NCI-H146 treated with DMSO at 0.1 percent for 48 hours (cell line): ENCODE data around the gene CCND2.

Experiments
- DNase-seq: peaks from one replicate; lab custom pipeline; 2025; ENCODE audit not compliant: unreplicated experiment; lab: John Stamatoyannopoulos, UW

Gene CCND2

DNA sequence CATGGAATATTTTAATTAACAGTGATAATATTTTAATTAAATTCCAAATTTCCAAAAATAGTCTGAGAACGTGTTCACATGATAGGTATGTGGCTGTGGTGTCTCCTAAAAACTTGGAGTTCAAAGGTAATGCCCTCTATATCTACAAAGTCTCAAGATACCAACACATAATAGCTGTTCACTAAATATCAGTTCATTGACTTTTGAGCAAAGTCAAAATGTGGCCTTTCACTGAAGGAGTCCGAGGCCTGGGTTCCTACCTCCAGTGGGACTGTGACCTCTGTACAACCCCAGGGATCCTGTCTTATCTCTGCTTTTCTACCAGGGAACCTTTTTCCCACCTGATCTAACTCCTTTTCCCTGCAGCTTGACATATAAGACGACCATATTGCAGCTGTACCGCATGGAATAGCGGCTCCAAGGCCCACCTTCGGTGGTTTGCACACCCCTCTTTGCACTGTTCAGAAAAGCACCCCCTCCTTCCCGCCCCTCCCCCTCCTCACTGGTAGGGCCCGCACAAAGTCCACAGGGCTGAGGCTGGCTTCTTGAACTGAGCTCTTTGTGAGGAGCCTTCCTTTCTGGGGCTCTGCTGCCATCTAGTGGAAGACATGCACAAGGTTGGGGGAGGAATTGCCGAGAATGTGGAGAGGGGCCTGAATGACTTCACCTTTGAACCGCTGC, 3.1 kb downstream of the CCND2 start:
- DNase-seq: peak; percentile 51

DNA sequence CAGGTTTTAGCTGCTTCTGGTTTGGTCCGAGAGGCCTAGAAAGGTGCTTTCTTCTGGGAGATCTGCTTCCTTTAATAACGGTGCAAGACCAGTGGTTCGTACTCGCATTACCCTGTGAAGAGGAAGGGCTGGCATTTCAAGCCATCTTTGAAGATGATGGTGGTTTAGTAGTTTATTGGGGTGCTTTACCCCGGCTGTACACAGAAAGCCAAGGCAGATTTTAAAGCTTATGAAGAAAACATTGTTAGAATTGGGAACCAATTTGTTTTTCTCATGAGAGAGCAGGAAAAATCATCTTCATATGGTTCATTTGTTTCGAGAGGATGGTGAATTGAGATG, 3.6 kb downstream of the CCND2 start:
- no peak for DNase-seq

DNA sequence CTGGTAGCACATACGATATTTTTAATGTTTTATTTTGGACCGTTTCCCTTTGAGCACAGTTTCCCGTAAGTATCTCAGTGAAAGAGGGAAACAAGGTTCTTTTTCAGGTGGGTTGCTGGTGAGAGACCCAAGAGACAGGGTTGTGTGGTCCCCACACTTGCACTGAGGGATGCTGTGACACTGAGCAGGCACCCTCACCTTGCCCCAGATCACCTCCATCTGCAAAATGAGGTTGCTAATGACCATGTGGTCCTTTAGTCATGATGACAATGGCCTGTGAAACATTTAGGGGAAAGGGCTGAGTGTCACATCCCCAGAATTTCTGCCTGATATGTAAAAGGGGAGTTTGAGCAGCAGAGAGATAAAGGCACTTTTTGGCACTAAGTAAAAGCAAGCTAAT, 4.3 kb downstream of the CCND2 start:
- no peak for DNase-seq

DNA sequence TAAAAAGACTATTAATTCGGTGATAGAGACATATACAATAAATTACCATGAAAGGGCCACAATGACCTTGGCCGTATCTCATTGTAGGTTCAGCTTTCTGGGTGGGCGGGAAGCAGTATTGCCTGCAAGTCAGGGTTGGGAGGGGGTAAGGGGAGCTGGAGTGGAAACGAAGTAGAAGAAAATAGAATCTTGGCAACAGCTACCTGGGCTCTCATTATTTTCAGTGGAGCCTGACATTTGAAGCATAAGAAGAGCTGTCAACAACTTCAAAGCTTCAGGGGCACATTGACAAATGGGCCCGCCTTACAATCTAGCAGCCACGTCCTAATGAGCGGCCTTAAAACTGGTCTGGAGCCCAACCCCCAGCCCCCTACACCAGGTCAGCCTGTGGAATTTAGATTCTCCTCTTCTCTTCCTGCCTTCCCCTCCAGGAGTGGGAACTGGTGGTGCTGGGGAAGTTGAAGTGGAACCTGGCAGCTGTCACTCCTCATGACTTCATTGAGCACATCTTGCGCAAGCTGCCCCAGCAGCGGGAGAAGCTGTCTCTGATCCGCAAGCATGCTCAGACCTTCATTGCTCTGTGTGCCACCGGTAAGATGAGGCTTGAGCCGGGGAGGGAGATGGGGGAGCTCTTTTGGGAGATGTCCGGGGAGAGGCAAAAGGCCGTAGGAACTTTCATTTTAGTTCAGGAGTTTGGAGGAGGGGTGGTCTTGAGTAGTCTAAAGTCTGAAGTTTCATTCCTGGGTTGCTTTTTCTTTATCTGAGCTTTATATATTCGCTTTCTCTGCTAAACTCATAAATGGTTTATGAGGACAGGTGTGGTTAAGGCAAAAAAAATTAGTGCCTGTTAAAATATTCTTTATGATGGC, 5.0 kb downstream of the CCND2 start:
- DNase-seq: no peak

DNA sequence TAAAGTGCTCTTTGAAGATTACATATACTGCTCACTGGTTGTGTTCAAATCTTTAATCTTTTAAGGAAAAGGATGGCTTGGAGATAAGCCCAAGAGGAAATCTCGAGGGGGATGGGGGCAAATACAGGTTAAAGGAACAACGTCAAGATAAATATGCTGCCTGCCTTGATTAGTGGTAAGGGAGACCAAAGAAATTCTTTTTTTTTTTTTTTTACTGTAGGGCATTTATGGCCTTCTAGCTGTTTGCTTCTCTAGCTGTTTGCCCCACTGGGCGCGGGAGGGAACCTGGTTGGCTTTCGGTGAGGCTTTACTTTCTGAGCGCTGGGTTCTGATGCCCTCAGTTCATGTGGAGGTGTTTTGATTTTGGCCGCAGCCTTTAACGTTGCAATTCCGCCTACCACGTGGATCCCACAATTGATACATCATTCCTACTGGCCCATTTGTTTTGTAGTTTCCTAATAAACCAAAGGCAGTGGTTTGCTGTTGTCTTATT, 5.7 kb downstream of the CCND2 start:
- DNase-seq: no peak

DNA sequence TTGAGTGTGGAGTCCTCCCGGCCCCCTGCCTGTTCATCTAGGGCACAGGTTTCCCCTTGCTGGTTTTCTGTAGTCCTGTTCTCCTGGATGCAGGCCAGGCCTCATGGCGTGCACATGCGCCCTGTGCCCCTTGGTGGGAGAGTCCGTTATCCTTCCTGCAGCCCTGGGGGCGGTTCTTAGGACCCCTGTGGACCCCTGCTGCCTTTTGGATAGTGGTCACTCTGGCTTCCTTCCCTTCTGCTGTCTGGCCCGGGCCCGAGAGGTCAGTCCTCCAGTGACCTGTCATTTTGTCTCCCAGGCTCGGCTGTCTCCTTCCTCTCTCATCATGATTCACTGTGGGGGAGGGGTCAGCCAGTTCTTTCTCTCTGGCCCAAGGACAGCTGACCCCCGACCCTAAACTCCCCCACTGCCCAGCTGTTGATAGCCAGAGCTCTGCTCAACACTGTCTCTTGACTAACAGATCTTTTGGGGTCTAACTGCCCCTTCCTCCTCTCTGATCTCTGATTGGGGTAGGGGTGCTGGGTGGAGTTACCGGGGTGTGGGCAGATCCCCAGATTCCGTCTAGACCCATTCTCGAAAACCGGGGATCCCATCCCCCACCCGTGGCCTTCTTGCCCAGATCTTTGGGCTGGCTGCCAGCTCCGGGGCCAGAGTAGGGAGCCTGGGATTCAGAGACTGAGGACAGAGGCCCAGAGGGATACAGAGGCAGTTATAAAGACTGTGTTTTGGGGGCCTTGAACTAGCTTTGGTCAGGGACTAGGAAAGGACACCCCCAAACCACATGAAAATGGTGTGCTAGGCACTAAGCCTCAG, 7.0 kb downstream of the CCND2 start:
- no peak for DNase-seq

DNA sequence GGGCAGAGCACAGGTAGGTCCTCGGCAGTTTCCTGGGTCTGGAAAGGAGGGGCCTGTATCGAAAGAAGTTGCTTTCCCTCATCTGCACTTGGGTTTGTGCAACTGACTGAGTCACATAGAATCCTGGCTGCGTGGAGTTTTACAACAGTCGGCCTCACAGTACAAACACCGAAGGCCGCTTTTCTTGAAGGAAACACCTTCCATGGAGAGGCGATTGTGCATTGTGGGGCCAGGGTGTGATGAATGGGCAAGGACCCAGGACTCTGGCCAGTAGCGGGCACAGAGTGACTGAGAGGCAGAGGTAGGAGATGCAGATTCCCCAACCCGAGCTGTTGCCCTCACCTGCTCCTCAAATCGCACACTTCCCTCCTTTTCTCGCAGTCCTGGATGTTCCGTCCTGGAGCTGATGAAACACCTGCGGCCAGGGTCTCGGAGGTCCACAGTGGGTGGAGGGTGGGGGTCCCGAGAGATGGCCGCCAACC, 7.7 kb downstream of the CCND2 start:
- DNase-seq: no peak

DNA sequence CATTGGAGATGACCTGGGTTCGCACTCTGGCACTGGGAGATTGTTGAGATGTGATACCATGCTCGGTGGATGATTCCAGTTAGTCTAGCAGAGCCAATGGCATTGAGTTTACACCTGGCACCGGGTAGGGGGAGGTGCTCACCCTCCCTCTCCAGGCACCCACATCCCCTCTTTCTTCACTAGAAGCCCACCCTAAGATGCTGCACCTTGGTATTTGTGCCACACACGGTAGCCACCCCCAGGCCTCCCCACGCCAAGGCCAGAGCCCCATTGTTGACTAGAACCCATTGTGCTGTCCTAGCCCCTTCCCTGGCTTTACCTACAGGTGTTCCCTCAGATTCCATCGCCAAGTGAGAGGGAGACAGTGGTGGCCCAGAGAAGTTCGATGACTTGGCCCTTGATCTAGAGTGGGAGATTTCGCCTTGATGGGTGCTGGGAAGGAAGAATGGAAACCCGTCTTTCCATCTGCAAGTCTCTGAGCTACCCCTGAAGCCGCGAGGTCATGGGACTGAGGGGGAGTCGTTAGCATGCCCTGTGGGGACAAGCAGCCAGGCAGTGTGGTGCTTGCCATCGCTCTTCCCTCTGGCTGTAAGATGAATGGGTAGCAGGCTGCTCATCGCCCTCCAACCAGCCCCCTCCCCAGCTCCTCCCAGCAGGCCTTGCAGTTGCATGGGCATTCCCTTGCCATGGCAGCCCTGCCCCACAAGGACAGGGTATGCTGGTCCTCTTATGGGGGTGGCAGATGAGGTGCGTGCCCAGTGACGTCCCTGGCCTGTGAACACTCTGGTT, 8.7 kb downstream of the CCND2 start:
- no peak for DNase-seq

DNA sequence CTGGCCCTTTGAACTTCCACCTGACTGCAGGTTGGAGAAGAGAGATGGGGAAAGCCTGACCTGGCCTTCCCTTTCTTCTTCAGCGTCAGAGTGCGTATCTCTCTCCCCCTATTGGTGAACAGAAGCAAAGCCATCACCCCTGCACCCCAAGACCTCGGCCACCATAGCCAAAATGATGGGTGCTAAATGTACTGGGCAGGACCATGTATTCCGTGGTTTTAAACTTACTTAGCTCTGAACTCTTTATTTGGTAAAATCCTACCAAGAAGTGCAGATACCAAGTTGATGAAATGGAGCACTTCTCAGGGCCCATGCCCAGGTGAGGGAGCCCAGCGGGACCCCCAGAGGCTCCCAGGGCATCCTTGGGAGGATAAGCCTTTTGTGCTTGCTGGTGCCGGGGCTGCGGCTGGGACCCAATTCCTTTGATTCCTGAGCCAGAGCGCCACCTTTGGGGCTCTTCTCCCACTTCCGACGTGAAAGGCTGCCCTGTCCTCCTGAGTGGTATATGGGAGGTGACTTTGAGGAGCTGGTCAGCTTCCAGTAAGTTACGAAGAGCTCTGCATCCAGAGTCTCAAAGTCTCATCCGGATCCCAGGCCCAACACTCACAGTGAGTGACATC, 9.4 kb downstream of the CCND2 start:
- DNase-seq: no peak

DNA sequence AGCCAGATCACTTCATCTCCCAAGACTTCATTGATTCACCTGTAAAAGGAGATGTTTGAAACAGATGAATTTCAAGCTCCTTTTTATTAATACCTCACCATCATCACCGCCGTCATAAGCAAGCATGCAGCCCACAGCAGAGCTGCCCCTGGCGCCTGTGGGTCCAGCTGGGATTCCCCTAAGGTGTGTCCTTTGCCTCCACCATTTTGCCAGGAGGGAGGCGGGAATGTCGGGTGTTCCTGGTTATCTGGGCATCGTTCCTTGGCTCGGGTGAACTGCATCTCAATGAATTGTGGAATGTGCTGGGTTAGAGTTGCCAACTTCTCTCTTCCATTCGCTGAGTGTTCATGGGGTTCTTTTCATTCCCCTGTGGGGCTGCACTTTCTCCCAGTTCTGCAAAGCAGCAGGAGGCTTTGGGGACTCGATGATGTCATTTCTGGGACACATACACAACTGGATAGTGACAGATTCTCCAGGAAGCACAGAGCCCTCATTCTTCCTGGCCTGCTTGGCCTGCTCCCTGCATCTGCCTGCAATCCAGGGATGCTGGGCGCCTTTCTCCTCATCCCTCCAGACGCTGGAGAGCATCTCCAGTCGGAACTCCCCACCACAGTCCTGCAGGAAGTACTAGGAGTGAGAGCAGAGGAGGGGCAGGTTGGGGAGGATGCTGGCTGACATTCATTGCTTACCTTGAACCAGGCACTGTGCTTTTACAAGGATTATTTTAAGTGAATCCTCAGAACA, 10.1 kb downstream of the CCND2 start:
- DNase-seq: no peak

DNA sequence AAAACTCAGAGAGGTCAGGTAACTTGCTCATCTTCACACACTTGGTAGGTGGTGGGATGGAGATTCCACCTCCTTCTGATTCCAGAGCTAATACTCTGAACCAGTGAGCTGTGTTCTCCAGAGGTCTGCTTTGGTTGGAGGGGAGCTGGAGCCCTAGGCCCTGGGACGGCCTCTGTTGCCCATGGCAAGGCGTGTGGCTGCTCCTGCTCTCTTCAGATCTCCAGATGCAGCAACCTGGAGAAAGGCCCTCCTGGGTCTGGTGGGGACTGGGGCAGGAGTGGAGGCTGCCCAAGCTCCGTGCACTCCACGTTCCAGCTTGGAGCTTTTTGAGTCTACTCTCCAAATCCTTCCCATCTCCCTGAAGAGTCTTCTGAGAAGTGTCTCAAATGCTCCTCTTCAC, 10.7 kb downstream of the CCND2 start:
- DNase-seq: no peak

DNA sequence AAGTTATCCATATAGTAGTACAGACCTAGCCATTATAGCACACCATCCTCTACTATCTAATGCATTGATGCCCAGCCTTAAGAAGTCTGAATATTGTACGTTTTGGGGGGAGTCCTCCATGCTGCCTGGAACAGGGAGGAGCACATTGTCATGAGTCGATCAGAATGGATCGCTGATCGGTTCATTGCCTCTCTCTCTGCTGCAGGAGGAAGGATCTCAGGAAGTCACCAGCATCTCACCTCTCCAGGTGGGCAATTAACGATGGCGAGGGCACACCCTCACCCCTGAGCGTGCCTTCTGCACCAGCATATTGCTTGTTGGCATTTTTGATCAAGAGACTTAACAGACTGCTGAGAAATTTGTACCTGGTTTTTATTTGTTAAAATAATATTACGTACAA, 11.5 kb downstream of the CCND2 start:
- no peak for DNase-seq

DNA sequence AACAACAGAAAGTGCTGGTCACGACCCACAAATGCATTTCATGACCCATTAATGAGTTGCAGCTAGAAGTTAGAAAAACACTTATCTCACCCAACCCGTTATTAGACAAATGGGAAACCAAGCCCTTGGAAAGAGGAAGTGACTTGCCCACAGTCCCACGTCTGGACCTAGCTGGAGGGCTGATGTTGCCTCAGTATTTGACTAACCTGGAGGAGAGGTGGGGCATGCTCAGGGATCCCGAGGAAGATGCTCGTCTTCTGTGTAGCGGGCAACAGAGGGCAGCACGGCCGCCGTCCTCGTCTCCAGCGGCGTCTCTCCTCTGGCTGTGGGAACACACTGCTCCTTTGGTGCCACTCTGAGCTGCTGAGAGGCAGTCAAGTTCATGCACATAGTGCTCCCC, 12.7 kb downstream of the CCND2 start:
- no peak for DNase-seq

DNA sequence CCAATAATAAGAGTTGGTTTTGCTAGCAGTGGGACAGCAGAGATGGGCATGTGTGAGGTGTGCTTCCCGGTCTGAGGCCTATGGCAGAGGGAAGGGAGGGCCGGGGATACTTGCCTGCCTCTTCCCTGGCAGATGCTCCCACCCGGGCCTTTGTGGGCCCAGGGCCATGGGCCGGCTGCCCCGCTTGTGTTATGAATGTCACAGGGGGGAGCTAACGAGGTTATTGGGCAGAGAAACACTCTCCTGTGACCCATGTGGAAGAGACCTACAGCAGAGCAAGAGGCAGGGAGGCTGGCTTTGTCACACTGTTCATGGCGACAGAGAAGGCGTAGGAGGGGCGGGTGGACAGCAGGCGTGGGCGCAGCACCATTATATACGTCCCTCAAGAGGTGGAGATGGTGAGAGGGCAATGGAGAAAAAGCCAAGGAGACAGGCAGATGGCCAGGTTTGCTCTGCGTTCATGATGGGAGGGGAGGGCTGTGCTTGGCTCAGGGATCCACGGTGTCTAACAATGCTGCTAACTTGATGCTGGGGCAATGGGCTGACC, 13.3 kb downstream of the CCND2 start:
- DNase-seq: no peak

DNA sequence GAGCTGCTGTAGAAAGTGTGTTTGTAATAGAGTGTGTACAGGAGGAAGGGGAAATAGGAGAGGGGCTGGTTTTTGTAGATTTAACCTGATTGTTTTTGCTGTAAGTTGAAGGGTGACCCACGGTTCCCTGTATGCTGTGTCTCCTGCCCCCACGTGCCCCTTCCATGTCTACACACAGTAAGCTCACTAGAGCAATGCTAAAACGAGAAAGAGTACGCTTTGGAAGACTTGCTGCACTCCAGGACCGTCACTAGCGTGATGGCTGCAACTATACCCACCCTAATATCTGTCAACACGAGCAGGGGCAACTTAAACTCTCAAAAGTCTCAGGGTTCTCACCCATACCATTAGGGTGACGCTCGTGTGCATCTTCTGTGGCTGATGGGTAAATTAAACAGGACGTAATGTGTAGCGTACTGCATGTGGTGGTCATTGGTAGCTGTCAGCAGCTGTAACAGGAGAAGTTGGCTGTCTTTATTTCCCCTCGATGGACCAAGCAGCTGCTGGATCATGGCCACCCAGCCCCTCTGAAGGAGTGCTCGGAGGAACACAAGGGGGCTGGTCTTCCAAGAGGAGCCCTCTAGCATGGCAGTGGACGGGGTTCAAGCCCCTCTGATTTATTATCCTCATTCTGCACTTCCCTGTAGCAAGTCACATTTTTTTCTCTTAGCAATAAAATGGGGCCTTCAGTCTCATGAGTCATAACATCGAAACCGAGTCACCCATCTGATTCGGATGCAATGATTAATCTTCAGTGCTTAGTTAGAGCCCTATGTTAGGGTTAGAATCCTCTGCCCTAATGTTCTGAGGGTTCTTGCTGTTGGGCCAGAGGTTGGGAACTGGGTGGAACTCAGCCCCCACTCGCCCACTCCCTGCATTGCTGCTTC, 14.0 kb downstream of the CCND2 start:
- no peak for DNase-seq

DNA sequence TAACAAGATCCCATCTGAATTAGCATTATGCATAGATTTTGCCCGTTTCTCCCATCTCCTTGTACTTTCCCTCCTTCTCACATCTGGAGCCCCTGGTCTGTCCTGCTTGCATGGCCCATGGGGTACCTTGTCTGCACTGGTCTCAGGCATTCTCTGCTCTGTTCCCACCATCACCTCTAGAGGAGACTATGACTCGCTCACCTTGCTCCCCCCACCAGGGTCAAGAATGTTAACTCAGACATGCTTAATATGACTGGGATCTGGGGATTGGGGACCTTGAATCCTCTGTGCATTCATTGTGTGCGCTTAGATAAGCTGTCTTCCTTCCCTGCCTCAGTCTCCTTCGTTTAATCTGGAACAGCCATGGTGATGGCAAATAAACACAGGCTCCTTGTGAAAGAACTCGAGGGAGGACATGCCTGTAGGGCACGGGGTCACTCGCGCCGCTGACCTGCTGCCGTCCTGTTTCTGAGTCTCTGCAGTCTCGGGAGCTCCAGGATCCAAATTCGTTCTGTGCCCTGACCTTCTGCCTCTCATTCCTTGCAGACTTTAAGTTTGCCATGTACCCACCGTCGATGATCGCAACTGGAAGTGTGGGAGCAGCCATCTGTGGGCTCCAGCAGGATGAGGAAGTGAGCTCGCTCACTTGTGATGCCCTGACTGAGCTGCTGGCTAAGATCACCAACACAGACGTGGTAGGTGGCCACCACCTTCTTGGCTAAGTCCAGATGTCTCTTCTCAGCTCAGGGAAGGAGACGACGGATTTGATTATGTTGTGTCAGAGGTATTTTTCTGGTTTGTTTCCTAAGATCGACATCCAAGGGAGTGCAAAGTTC, 15.0 kb downstream of the CCND2 start:
- DNase-seq: no peak

DNA sequence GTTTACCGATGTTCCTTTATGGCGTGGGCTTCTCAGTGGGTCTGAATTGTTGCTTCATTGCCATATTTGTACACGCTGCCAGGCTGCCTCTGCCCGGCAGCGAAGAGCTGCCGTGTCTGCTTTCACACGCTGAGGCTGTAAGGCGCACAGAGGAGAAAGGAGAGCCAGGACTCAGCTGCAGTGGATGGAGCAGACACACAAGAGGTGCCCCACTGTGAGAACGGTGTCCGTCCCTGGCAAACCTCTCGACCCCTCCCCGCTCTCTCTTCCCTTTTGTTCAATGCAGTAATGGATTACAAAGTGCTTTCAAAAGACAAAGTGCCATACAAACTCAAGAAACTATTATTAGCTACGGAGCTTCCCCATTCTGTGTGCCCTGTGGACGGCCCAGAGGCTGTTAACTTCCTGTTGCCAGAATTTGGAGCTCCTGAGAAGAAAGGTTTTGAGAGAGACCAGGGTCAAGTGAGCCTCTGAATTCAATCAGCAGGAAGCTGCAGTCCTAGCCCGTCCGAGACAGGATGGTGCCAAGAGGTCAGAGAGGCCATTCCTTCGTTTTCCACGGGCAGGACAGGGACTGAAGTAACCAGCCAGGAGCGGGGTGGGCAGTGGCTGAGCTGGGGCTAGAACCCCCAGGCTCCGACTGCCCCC, 15.8 kb downstream of the CCND2 start:
- no peak for DNase-seq
